ENCODE measurements around the gene STARD9. TPM values are rescaled to one million over a fixed set of nuclear protein-coding genes. Genes with fewer than 3 reads are reported as not detected.
"Not testable (repeated sequence)": the region's sequence is repeated elsewhere in the genome, so short reads cannot be mapped to it uniquely, and the experiment has no call there.

STARD9 gene
- total RNA-seq, 1 experiment from 2014 or later = 0.92 TPM

GRCh38 chr15:42672444-42672843, 97.0 kb downstream of the STARD9 start:
- no peaks in the 10 kb centered on the region for H3K36me3 Mint-ChIP-seq (ENCODE audit: insufficient read depth, unreplicated experiment)
- no TSS peak for BruUV-seq (replicated peaks)
- intact Hi-C loops (cut with micrococcal nuclease; ENCODE audit: unreplicated experiment) = no loop called here
- no peak overlapping the region for H3K27ac Mint-ChIP-seq (ENCODE audit: unreplicated experiment)
- H3K9me3 Mint-ChIP-seq (ENCODE audit: low read depth, unreplicated experiment) = no peaks in the 10 kb centered on the region
- TF ChIP-seq CTCF (IDR thresholded peaks at IDR 0.05; ENCODE audit: unreplicated experiment) = no peak
- DNase-seq = no peak
- CTCF ChIA-PET = interaction anchor here (0.7 kb wide), 1 partner anchor 42 kb away, joined by 3 read pairs; no protein-coding TSS in a partner anchor
- no peak overlapping the region for H3K4me3 Mint-ChIP-seq (ENCODE audit: low read depth, unreplicated experiment)
- H3K4me1 Mint-ChIP-seq (ENCODE audit: low read depth, unreplicated experiment) = no peaks in the 10 kb centered on the region
- H3K27me3 Mint-ChIP-seq (ENCODE audit: unreplicated experiment) = no peaks in the 10 kb centered on the region

GRCh38 chr15:42674472-42674871, 99.1 kb downstream of the STARD9 start:
- CTCF ChIA-PET = no interaction called here
- Mint-ChIP-seq H3K27me3 (ENCODE audit: unreplicated experiment) (no peaks in the 10 kb centered on the region), H3K4me1 (ENCODE audit: low read depth, unreplicated experiment) (no peaks in the 10 kb centered on the region), H3K4me3 (ENCODE audit: low read depth, unreplicated experiment) (no peak overlapping the region), H3K9me3 (ENCODE audit: low read depth, unreplicated experiment) (no peaks in the 10 kb centered on the region), H3K27ac (ENCODE audit: unreplicated experiment) (no peak overlapping the region), H3K36me3 (ENCODE audit: insufficient read depth, unreplicated experiment) (no peaks in the 10 kb centered on the region)
- TF ChIP-seq CTCF (IDR thresholded peaks at IDR 0.05; ENCODE audit: unreplicated experiment) = no peak
- no TSS peak for BruUV-seq (replicated peaks)
- intact Hi-C loops (cut with micrococcal nuclease; ENCODE audit: unreplicated experiment) = no loop called here
- no peak for DNase-seq

DNA sequence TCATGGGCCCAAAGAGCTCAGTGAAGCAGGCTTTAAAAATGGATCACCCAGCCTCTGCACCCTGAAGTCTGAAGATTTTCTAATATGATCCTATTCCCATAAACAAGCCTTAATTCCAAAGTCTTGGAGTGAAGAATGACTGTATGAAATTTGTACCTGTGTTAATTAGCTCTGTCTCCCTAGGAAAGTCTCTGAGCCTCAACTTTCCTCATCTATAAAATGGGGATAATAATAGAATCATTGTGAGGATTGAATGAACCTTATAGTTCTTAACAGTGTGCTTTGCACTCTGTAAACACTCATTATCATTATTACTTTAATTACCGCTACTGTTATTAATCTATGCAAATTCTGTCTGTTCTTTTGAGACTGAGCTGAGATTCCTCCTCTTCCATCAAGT, 99.6 kb downstream of the STARD9 start:
- H3K27me3 Mint-ChIP-seq (ENCODE audit: unreplicated experiment) = no peaks in the 10 kb centered on the region
- intact Hi-C loops (cut with micrococcal nuclease; ENCODE audit: unreplicated experiment) = no loop called here
- H3K4me1 Mint-ChIP-seq (ENCODE audit: low read depth, unreplicated experiment) = no peaks in the 10 kb centered on the region
- H3K36me3 Mint-ChIP-seq (ENCODE audit: insufficient read depth, unreplicated experiment) = no peaks in the 10 kb centered on the region
- H3K4me3 Mint-ChIP-seq (ENCODE audit: low read depth, unreplicated experiment) = no peak overlapping the region
- no peak for TF ChIP-seq CTCF (IDR thresholded peaks at IDR 0.05; ENCODE audit: unreplicated experiment)
- CTCF ChIA-PET = no interaction called here
- no peaks in the 10 kb centered on the region for H3K9me3 Mint-ChIP-seq (ENCODE audit: low read depth, unreplicated experiment)
- BruUV-seq (replicated peaks) = no TSS peak
- no peak overlapping the region for H3K27ac Mint-ChIP-seq (ENCODE audit: unreplicated experiment)
- DNase-seq = no peak

GRCh38 chr15:42679285-42680141, 104.1 kb downstream of the STARD9 start:
- CTCF ChIA-PET = no interaction called here
- H3K4me1 Mint-ChIP-seq (ENCODE audit: low read depth, unreplicated experiment) = no peaks in the 10 kb centered on the region
- no peak overlapping the region for H3K27ac Mint-ChIP-seq (ENCODE audit: unreplicated experiment)
- intact Hi-C loops (cut with micrococcal nuclease; ENCODE audit: unreplicated experiment) = no loop called here
- DNase-seq = no peak
- no peak overlapping the region for H3K4me3 Mint-ChIP-seq (ENCODE audit: low read depth, unreplicated experiment)
- H3K9me3 Mint-ChIP-seq (ENCODE audit: low read depth, unreplicated experiment) = no peaks in the 10 kb centered on the region
- H3K27me3 Mint-ChIP-seq (ENCODE audit: unreplicated experiment) = no peaks in the 10 kb centered on the region
- no peaks in the 10 kb centered on the region for H3K36me3 Mint-ChIP-seq (ENCODE audit: insufficient read depth, unreplicated experiment)
- BruUV-seq (replicated peaks) = no TSS peak
- TF ChIP-seq CTCF (IDR thresholded peaks at IDR 0.05; ENCODE audit: unreplicated experiment) = no peak

DNA sequence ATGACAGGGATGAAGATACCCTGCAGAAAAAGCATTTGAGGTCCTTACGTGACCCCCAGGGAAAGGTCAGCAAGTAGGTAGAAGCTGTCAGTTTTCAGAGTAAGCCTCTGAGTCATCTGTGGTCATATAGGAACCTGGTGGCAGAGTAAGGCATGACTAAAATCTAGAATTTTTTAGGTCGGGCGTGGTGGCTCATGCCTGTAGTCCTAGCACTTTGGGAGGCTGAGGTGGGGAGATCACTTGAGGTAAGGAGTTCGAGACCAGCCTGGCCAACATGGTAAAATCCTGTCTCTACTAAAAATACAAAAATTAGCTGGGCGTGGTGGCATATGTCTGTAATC, 104.7 kb downstream of the STARD9 start:
- DNase-seq; intact Hi-C loops (cut with micrococcal nuclease; ENCODE audit: unreplicated experiment); H3K27ac Mint-ChIP-seq (ENCODE audit: unreplicated experiment); H3K4me3 Mint-ChIP-seq (ENCODE audit: low read depth, unreplicated experiment); H3K27me3 Mint-ChIP-seq (ENCODE audit: unreplicated experiment); BruUV-seq (replicated peaks); H3K4me1 Mint-ChIP-seq (ENCODE audit: low read depth, unreplicated experiment); H3K9me3 Mint-ChIP-seq (ENCODE audit: low read depth, unreplicated experiment); CTCF ChIA-PET; H3K36me3 Mint-ChIP-seq (ENCODE audit: insufficient read depth, unreplicated experiment): not testable (repeated sequence)

Measured in Calu3 (cell line).